ENCODE measurements around the gene SPTBN1. TPM values are rescaled to one million over a fixed set of nuclear protein-coding genes. Genes with fewer than 3 reads are reported as not detected.
"Not testable (repeated sequence)": the region's sequence is repeated elsewhere in the genome, so short reads cannot be mapped to it uniquely, and the experiment has no call there.

The SPTBN1 gene
- total and polyA plus RNA-seq, 2 experiments from 2014 or later = 125 to 435 TPM

DNA sequence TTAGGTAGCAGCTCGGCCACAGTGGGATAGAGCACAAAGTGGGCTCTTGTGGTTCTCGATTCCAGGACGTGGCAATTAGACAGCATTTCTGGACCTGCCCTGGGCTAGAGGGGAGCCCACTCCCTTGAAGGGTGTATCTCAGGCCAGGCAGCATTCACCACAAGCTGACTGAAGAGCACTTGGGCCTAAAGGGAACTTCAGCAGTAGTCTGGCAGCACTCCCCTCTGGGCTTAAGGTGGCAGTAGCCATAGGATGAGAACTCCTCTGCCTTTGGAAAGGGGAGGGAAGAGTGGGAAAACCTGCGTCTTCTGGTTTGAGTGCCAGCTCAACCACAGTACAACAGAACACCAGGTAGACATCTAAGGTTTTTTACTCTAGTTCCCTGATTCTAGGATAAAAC is 239.3 kb downstream of the SPTBN1 start:
- Histone ChIP-seq H3K4me1 (ENCODE audit: low read depth) (no peaks in the 10 kb centered on the region), H3K27ac (no peak overlapping the region), H3K27me3 (no peaks in the 10 kb centered on the region), H3K9me3 (ENCODE audit: low read depth) (no peaks in the 10 kb centered on the region), H3K36me3 (no peaks in the 10 kb centered on the region), H3K4me3 (no peak overlapping the region)
- TF ChIP-seq, protein P1, sequence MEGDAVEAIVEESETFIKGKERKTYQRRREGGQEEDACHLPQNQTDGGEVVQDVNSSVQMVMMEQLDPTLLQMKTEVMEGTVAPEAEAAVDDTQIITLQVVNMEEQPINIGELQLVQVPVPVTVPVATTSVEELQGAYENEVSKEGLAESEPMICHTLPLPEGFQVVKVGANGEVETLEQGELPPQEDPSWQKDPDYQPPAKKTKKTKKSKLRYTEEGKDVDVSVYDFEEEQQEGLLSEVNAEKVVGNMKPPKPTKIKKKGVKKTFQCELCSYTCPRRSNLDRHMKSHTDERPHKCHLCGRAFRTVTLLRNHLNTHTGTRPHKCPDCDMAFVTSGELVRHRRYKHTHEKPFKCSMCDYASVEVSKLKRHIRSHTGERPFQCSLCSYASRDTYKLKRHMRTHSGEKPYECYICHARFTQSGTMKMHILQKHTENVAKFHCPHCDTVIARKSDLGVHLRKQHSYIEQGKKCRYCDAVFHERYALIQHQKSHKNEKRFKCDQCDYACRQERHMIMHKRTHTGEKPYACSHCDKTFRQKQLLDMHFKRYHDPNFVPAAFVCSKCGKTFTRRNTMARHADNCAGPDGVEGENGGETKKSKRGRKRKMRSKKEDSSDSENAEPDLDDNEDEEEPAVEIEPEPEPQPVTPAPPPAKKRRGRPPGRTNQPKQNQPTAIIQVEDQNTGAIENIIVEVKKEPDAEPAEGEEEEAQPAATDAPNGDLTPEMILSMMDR (IDR thresholded peaks at IDR 0.05; ENCODE audit: low read depth, low read length) = no peak
- DNase-seq (ENCODE audit: low read depth in 1 of 2, low spot score in 1 of 2) = no peak

DNA sequence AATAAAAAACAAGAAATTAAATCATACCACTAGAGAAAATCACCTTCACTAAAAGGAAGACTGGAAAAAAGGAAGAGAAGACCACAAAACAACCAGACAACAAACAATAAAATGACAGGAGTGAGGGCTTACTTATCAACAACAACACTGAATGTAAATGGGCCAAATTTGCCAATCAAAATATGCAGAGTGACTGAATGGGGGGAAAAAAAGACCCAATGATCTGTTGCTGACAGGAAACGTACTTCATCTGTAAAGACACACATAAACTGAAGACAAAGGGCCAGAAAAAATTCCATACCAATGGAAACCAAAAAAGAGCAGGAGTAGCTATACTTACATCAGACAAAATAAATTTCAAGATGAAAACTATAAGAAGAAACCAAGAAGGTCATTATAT is 241.8 kb downstream of the SPTBN1 start:
- no peak overlapping the region for H3K4me3 ChIP-seq
- H3K36me3 ChIP-seq = no peaks in the 10 kb centered on the region
- no peaks in the 10 kb centered on the region for H3K27me3 ChIP-seq
- DNase-seq (ENCODE audit: low read depth in 1 of 2, low spot score in 1 of 2) = no peak
- no peak overlapping the region for H3K27ac ChIP-seq
- no peaks in the 10 kb centered on the region for H3K4me1 ChIP-seq (ENCODE audit: low read depth)
- no peaks in the 10 kb centered on the region for H3K9me3 ChIP-seq (ENCODE audit: low read depth)
- TF ChIP-seq, protein P1 (IDR thresholded peaks at IDR 0.05; ENCODE audit: low read depth, low read length) = no peak

DNA sequence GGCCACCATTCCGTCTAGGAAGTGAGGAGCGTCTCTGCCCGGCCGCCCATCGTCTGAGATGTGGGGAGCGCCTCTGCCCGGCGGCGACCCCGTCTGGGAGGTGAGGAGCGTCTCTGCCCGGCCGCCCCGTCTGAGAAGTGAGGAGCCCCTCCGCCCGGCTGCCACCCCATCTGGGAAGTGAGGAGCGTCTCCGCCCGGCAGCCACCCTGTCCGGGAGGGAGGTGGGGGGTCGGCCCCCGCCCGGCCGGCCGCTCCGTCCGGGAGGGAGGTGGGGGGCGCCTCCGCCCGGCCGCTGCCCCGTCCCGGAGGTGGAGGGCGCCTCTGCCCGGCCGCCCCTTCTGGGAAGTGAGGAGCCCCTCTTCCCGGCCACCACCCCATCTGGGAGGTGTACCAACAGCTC is 242.8 kb downstream of the SPTBN1 start:
- H3K4me3 ChIP-seq; H3K9me3 ChIP-seq (ENCODE audit: low read depth); H3K4me1 ChIP-seq (ENCODE audit: low read depth); DNase-seq (ENCODE audit: low read depth in 1 of 2, low spot score in 1 of 2); H3K36me3 ChIP-seq; H3K27ac ChIP-seq; H3K27me3 ChIP-seq: not testable (repeated sequence)

DNA sequence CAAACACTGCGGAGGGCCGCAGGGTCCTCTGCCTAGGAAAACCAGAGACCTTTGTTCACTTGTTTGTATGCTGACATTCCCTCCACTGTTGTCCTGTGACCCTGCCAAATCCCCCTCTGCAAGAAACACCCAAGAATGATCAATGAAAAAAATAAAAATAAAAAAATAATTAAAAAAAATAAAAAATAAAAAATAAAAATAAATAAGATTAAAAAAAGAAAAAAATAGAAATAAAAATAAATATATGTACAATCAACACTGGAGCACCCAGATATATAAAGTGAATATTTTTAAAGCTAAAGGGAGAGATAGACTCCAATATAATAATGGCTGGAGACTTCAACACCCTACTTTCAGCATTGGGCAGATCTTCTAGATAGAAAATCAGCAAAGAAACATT is 243.5 kb downstream of the SPTBN1 start:
- Histone ChIP-seq H3K27ac (no peak overlapping the region), H3K9me3 (ENCODE audit: low read depth) (no peaks in the 10 kb centered on the region), H3K27me3 (no peaks in the 10 kb centered on the region), H3K4me3 (no peak overlapping the region), H3K4me1 (ENCODE audit: low read depth) (no peaks in the 10 kb centered on the region), H3K36me3 (no peaks in the 10 kb centered on the region)
- no peak for DNase-seq (ENCODE audit: low read depth in 1 of 2, low spot score in 1 of 2)
- TF ChIP-seq, protein P1 (IDR thresholded peaks at IDR 0.05; ENCODE audit: low read depth, low read length) = no peak

DNA sequence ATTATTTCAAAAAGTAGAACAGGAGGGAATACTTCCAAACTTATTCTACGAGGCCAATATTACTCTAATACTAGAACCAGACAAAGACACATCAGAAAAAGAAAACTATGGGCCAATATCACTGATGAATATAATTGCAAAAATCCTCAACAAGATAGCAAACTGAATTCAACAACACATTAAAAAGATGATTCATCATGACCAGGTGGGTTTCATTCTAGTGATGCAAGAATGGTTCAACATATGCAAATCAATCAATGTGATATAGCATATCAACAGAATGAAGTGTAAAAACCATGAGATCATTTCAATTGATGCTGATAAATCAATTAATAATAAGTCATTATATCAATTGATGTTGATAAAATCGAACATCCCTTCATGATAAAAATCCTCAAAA is 244.9 kb downstream of the SPTBN1 start:
- no peaks in the 10 kb centered on the region for H3K36me3 ChIP-seq
- DNase-seq (ENCODE audit: low read depth in 1 of 2, low spot score in 1 of 2) = no peak
- H3K9me3 ChIP-seq (ENCODE audit: low read depth) = no peaks in the 10 kb centered on the region
- H3K27ac ChIP-seq = no peak overlapping the region
- H3K27me3 ChIP-seq = no peaks in the 10 kb centered on the region
- H3K4me1 ChIP-seq (ENCODE audit: low read depth) = no peaks in the 10 kb centered on the region
- H3K4me3 ChIP-seq = no peak overlapping the region
- TF ChIP-seq, protein P1 (IDR thresholded peaks at IDR 0.05; ENCODE audit: low read depth, low read length) = no peak

DNA sequence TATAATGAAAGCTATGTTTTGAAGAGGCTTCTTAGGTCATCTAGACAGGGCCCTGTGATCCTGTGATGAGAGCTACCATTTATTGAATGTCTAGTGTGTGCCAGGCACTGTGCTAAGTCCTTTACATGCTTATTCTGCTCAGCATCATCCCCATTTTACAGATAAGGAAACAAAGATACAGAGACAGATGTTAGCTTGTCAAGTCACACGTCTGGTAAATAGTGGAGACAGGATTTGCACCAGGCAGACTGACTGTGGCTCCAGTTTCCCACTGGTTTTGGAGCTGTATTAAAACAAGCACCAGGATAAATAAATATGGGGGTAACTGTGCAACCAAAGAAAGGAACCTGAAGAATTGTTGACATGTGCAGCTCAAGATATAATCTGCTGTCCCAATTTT is 248.1 kb downstream of the SPTBN1 start:
- Histone ChIP-seq H3K27me3 (no peaks in the 10 kb centered on the region), H3K27ac (no peak overlapping the region), H3K4me3 (no peak overlapping the region), H3K9me3 (ENCODE audit: low read depth) (no peaks in the 10 kb centered on the region), H3K36me3 (no peaks in the 10 kb centered on the region), H3K4me1 (ENCODE audit: low read depth) (no peaks in the 10 kb centered on the region)
- no peak for DNase-seq (ENCODE audit: low read depth in 1 of 2, low spot score in 1 of 2)
- TF ChIP-seq, protein P1 (IDR thresholded peaks at IDR 0.05; ENCODE audit: low read depth, low read length) = no peak
